Measurements from ENCODE around the gene NUDT14. TPM values are rescaled to one million over a fixed set of nuclear protein-coding genes. Genes with fewer than 3 reads are reported as not detected.

Gene NUDT14
- total RNA-seq, 1 donor from 2014 or later = 39.1 TPM

GRCh38 chr14:105204931-105205672 is 24.0 kb upstream of the NUDT14 start:
- TF ChIP-seq CTCF (IDR thresholded peaks at IDR 0.05) = no peak
- H3K4me3 Mint-ChIP-seq (ENCODE audit: unreplicated experiment) = no peak overlapping the region
- peaks cover under 1% of the 10 kb centered on the region for H3K36me3 Mint-ChIP-seq (ENCODE audit: unreplicated experiment)
- no peaks in the 10 kb centered on the region for H3K9me3 Mint-ChIP-seq (ENCODE audit: unreplicated experiment)
- H3K4me1 Mint-ChIP-seq (ENCODE audit: unreplicated experiment) = peaks cover 10% of the 10 kb centered on the region
- no peak for DNase-seq (ENCODE audit: extremely low spot score, unreplicated experiment)
- H3K27me3 Mint-ChIP-seq (ENCODE audit: unreplicated experiment) = no peaks in the 10 kb centered on the region
- H3K27ac Mint-ChIP-seq (ENCODE audit: unreplicated experiment) = no peak overlapping the region

GRCh38 chr14:105204206-105204930 is 23.3 kb upstream of the NUDT14 start:
- Mint-ChIP-seq H3K4me3 (ENCODE audit: unreplicated experiment) (no peak overlapping the region), H3K4me1 (ENCODE audit: unreplicated experiment) (peaks cover 12% of the 10 kb centered on the region), H3K27ac (ENCODE audit: unreplicated experiment) (no peak overlapping the region), H3K36me3 (ENCODE audit: unreplicated experiment) (no peaks in the 10 kb centered on the region), H3K27me3 (ENCODE audit: unreplicated experiment) (no peaks in the 10 kb centered on the region), H3K9me3 (ENCODE audit: unreplicated experiment) (no peaks in the 10 kb centered on the region)
- TF ChIP-seq CTCF (IDR thresholded peaks at IDR 0.05) = no peak
- DNase-seq (ENCODE audit: extremely low spot score, unreplicated experiment) = no peak

GRCh38 chr14:105203701-105204100 is 22.6 kb upstream of the NUDT14 start:
- H3K4me3 Mint-ChIP-seq (ENCODE audit: unreplicated experiment) = no peak overlapping the region
- H3K36me3 Mint-ChIP-seq (ENCODE audit: unreplicated experiment) = no peaks in the 10 kb centered on the region
- H3K27ac Mint-ChIP-seq (ENCODE audit: unreplicated experiment) = no peak overlapping the region
- no peak for TF ChIP-seq CTCF (IDR thresholded peaks at IDR 0.05)
- no peaks in the 10 kb centered on the region for H3K27me3 Mint-ChIP-seq (ENCODE audit: unreplicated experiment)
- DNase-seq (ENCODE audit: extremely low spot score, unreplicated experiment) = no peak
- H3K4me1 Mint-ChIP-seq (ENCODE audit: unreplicated experiment) = peaks cover 18% of the 10 kb centered on the region
- H3K9me3 Mint-ChIP-seq (ENCODE audit: unreplicated experiment) = no peaks in the 10 kb centered on the region

GRCh38 chr14:105203057-105203531 is 22.0 kb upstream of the NUDT14 start:
- no peak overlapping the region for H3K4me3 Mint-ChIP-seq (ENCODE audit: unreplicated experiment)
- TF ChIP-seq CTCF (IDR thresholded peaks at IDR 0.05) = peak; percentile 94
- no peaks in the 10 kb centered on the region for H3K36me3 Mint-ChIP-seq (ENCODE audit: unreplicated experiment)
- peak; percentile 93 for DNase-seq (ENCODE audit: extremely low spot score, unreplicated experiment)
- H3K9me3 Mint-ChIP-seq (ENCODE audit: unreplicated experiment) = no peaks in the 10 kb centered on the region
- peaks cover 20% of the 10 kb centered on the region for H3K4me1 Mint-ChIP-seq (ENCODE audit: unreplicated experiment)
- no peaks in the 10 kb centered on the region for H3K27me3 Mint-ChIP-seq (ENCODE audit: unreplicated experiment)
- H3K27ac Mint-ChIP-seq (ENCODE audit: unreplicated experiment) = no peak overlapping the region

- Mint-ChIP-seq H3K4me1 (ENCODE audit: unreplicated experiment) (peaks cover 27% of the 10 kb centered on the region), H3K9me3 (ENCODE audit: unreplicated experiment) (no peaks in the 10 kb centered on the region), H3K27me3 (ENCODE audit: unreplicated experiment) (no peaks in the 10 kb centered on the region), H3K36me3 (ENCODE audit: unreplicated experiment) (no peaks in the 10 kb centered on the region), H3K27ac (ENCODE audit: unreplicated experiment) (no peak overlapping the region), H3K4me3 (ENCODE audit: unreplicated experiment) (no peak overlapping the region)
- no peak for DNase-seq (ENCODE audit: extremely low spot score, unreplicated experiment)
- TF ChIP-seq CTCF (IDR thresholded peaks at IDR 0.05) = no peak
Measured at GRCh38 chr14:105201925-105202513, 20.9 kb upstream of the NUDT14 start.
